ENCODE data around the gene CENATAC. TPM values are rescaled to one million over a fixed set of nuclear protein-coding genes. Genes with fewer than 3 reads are reported as not detected.
A peak's percentile ranks its signal among the peaks of the same experiment; 100 is the strongest.
"Not testable (repeated sequence)": the region's sequence is repeated elsewhere in the genome, so short reads cannot be mapped to it uniquely, and the experiment has no call there.

Gene CENATAC
- total and polyA plus RNA-seq, 2 experiments from 2014 or later = 31.7 to 34.5 TPM

DNA sequence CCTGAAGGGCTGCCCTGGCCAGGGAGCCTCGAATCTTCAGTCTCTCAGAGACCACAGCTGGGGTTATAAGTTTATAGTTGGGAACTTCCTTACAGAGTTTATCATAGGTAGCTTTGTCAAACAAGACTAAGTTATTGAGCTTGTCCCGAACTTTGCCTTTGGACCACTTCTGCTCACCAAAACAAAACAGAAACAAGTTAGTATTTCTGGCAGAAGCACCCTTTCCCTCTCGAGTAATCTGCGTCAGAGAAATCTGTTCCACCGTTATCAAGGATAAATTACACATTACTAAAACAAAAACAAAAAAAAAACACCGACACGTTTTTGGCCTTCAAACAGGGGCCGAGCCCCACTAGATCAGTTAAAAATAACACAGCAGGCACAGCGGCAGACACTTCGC lies 19.4 kb downstream of the CENATAC start:
- Histone ChIP-seq H4K20me1 (replicated peaks; ENCODE audit: insufficient read depth) (peaks cover 28% of the 10 kb centered on the region), H3K4me3 (peak overlapping the region; percentile 88), H3K4me1 (ENCODE audit: insufficient read depth) (peaks cover 21% of the 10 kb centered on the region; the same call in 1 of the 2 replicates), H3K4me2 (peak overlapping the region; percentile 100), H3K27ac (ENCODE audit: low read depth) (peak overlapping the region; percentile 87; the same call in 1 of the 2 replicates), H3K79me2 (replicated peaks; ENCODE audit: insufficient read depth) (peaks cover 61% of the 10 kb centered on the region), H3F3A (replicated peaks; ENCODE audit: low read depth) (peaks cover 57% of the 10 kb centered on the region), H3K36me3 (ENCODE audit: insufficient read depth) (peaks cover 58% of the 10 kb centered on the region)
- H3K9me3 Mint-ChIP-seq; H3K4me1 Mint-ChIP-seq; ATAC-seq; H3K27me3 ChIP-seq (ENCODE audit: insufficient read depth); H2AFZ ChIP-seq; H3K9me2 ChIP-seq (ENCODE audit: insufficient read depth); DNase-seq (ENCODE audit: low spot score); H3K27me3 Mint-ChIP-seq (ENCODE audit: insufficient read depth, low read depth, poor library complexity): not testable (repeated sequence)
- Mint-ChIP-seq H3K36me3 (ENCODE audit: low read depth) (peaks cover 82% of the 10 kb centered on the region), H3K4me3 (peak overlapping the region; percentile 99), H3K27ac (peak overlapping the region; percentile 99)

DNA sequence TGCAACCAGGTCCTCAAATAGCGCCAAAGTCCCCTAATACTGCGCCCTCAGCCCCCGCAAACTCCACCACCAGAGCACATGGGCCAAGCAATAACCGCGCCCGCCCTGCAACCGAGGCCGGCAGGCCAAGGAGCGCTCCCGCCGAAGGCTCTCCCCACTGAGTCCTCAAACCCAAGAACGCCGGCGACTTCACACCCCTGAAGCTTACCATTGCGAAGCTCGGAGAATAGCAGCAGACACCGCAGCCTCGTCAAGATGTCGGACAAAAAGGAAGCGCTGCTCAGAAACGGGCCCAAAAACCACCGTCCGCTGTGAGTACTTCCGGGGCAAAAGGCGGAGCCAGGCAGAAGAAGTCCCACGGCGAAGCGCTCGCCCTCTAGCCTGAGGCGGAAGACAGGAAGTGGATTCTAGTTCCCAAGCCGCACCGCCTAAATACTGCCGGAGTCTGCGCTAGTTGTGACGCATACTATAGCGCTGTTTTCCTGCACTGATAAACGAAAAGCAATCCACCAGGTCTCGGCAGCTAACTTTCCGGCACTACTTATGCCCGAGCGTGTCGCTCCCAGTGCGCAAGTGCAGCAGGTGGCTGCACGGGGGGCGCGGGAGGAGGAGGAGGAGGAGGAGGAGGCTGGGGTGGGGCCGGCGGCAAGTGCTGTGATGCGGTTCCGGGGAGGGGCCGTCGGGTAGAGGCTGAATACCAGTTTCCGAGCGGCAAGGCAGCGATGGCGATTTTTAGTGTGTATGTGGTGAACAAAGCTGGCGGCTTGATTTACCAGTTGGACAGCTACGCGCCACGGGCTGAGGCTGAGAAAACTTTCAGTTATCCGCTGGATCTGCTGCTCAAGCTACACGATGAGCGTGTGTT lies 20.4 kb downstream of the CENATAC start, which contains the start of the genes RPS25 and TRAPPC4:
Gene RPS25 (minus strand): TSS at position 270 of the 865 bp plus-strand sequence. CDS start 59 bp downstream, at position 211.
Gene TRAPPC4 (plus strand): TSS at position 693 of the 865 bp plus-strand sequence. CDS start 30 bp downstream, at position 723.
- Histone ChIP-seq H4K20me1 (replicated peaks; ENCODE audit: insufficient read depth) (peaks cover 24% of the 10 kb centered on the region), H3F3A (replicated peaks; ENCODE audit: low read depth) (peaks cover 52% of the 10 kb centered on the region), H2AFZ (peak within 1 kb of the TSS; percentile 93; the same call in 1 of the 2 replicates), H3K27ac (ENCODE audit: low read depth) (peak within 1 kb of the TSS; percentile 87), H3K27me3 (ENCODE audit: insufficient read depth) (no peaks in the 10 kb centered on the region), H3K4me1 (ENCODE audit: insufficient read depth) (peaks cover 21% of the 10 kb centered on the region; the same call in 1 of the 2 replicates), H3K36me3 (ENCODE audit: insufficient read depth) (peaks cover 62% of the 10 kb centered on the region), H3K4me3 (peak within 1 kb of the TSS; percentile 88), H3K4me2 (peak within 1 kb of the TSS; percentile 100), H3K79me2 (replicated peaks; ENCODE audit: insufficient read depth) (peaks cover 61% of the 10 kb centered on the region), H3K9me2 (ENCODE audit: insufficient read depth) (no peaks in the 10 kb centered on the region)
- Mint-ChIP-seq H3K27ac (peak within 1 kb of the TSS; percentile 99), H3K27me3 (ENCODE audit: insufficient read depth, low read depth, poor library complexity) (peaks cover 8% of the 10 kb centered on the region), H3K4me3 (peak within 1 kb of the TSS; percentile 99), H3K4me1 (peaks cover 6% of the 10 kb centered on the region; the same call in 2 of the 3 replicates), H3K36me3 (ENCODE audit: low read depth) (peaks cover 77% of the 10 kb centered on the region), H3K9me3 (peaks cover 3% of the 10 kb centered on the region; the same call in 1 of the 3 replicates)
- DNase-seq (ENCODE audit: low spot score) = peak; percentile 99
- peak; percentile 89 for ATAC-seq
- TF ChIP-seq ZNF331 (CRISPR knock-in tag; IDR thresholded peaks at IDR 0.05; ENCODE audit: low read depth) (no peak), CREB1 (CRISPR knock-in tag; IDR thresholded peaks at IDR 0.05; ENCODE audit: low read depth) (peak; percentile 79), JUNB (IDR thresholded peaks at IDR 0.05; ENCODE audit: unreplicated experiment) (no peak), STAT1 (IDR thresholded peaks at IDR 0.05; ENCODE audit: unreplicated experiment) (no peak), EZH2phosphoT487 (IDR thresholded peaks at IDR 0.05; ENCODE audit: unreplicated experiment) (no peak), ZNF114 (CRISPR knock-in tag; IDR thresholded peaks at IDR 0.05) (no peak), POLR2AphosphoS5 (IDR thresholded peaks at IDR 0.05; ENCODE audit: low read depth) (peak; percentile 92)
- TF ChIP-seq, protein P1, sequence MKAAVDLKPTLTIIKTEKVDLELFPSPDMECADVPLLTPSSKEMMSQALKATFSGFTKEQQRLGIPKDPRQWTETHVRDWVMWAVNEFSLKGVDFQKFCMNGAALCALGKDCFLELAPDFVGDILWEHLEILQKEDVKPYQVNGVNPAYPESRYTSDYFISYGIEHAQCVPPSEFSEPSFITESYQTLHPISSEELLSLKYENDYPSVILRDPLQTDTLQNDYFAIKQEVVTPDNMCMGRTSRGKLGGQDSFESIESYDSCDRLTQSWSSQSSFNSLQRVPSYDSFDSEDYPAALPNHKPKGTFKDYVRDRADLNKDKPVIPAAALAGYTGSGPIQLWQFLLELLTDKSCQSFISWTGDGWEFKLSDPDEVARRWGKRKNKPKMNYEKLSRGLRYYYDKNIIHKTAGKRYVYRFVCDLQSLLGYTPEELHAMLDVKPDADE (IDR thresholded peaks at IDR 0.05) = peak; percentile 87
- TF ChIP-seq, protein P2, sequence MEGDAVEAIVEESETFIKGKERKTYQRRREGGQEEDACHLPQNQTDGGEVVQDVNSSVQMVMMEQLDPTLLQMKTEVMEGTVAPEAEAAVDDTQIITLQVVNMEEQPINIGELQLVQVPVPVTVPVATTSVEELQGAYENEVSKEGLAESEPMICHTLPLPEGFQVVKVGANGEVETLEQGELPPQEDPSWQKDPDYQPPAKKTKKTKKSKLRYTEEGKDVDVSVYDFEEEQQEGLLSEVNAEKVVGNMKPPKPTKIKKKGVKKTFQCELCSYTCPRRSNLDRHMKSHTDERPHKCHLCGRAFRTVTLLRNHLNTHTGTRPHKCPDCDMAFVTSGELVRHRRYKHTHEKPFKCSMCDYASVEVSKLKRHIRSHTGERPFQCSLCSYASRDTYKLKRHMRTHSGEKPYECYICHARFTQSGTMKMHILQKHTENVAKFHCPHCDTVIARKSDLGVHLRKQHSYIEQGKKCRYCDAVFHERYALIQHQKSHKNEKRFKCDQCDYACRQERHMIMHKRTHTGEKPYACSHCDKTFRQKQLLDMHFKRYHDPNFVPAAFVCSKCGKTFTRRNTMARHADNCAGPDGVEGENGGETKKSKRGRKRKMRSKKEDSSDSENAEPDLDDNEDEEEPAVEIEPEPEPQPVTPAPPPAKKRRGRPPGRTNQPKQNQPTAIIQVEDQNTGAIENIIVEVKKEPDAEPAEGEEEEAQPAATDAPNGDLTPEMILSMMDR (conservative IDR thresholded peaks at IDR 0.05; ENCODE audit: low read depth in 2 of 2) = no peak
- TF ChIP-seq, protein P3, sequence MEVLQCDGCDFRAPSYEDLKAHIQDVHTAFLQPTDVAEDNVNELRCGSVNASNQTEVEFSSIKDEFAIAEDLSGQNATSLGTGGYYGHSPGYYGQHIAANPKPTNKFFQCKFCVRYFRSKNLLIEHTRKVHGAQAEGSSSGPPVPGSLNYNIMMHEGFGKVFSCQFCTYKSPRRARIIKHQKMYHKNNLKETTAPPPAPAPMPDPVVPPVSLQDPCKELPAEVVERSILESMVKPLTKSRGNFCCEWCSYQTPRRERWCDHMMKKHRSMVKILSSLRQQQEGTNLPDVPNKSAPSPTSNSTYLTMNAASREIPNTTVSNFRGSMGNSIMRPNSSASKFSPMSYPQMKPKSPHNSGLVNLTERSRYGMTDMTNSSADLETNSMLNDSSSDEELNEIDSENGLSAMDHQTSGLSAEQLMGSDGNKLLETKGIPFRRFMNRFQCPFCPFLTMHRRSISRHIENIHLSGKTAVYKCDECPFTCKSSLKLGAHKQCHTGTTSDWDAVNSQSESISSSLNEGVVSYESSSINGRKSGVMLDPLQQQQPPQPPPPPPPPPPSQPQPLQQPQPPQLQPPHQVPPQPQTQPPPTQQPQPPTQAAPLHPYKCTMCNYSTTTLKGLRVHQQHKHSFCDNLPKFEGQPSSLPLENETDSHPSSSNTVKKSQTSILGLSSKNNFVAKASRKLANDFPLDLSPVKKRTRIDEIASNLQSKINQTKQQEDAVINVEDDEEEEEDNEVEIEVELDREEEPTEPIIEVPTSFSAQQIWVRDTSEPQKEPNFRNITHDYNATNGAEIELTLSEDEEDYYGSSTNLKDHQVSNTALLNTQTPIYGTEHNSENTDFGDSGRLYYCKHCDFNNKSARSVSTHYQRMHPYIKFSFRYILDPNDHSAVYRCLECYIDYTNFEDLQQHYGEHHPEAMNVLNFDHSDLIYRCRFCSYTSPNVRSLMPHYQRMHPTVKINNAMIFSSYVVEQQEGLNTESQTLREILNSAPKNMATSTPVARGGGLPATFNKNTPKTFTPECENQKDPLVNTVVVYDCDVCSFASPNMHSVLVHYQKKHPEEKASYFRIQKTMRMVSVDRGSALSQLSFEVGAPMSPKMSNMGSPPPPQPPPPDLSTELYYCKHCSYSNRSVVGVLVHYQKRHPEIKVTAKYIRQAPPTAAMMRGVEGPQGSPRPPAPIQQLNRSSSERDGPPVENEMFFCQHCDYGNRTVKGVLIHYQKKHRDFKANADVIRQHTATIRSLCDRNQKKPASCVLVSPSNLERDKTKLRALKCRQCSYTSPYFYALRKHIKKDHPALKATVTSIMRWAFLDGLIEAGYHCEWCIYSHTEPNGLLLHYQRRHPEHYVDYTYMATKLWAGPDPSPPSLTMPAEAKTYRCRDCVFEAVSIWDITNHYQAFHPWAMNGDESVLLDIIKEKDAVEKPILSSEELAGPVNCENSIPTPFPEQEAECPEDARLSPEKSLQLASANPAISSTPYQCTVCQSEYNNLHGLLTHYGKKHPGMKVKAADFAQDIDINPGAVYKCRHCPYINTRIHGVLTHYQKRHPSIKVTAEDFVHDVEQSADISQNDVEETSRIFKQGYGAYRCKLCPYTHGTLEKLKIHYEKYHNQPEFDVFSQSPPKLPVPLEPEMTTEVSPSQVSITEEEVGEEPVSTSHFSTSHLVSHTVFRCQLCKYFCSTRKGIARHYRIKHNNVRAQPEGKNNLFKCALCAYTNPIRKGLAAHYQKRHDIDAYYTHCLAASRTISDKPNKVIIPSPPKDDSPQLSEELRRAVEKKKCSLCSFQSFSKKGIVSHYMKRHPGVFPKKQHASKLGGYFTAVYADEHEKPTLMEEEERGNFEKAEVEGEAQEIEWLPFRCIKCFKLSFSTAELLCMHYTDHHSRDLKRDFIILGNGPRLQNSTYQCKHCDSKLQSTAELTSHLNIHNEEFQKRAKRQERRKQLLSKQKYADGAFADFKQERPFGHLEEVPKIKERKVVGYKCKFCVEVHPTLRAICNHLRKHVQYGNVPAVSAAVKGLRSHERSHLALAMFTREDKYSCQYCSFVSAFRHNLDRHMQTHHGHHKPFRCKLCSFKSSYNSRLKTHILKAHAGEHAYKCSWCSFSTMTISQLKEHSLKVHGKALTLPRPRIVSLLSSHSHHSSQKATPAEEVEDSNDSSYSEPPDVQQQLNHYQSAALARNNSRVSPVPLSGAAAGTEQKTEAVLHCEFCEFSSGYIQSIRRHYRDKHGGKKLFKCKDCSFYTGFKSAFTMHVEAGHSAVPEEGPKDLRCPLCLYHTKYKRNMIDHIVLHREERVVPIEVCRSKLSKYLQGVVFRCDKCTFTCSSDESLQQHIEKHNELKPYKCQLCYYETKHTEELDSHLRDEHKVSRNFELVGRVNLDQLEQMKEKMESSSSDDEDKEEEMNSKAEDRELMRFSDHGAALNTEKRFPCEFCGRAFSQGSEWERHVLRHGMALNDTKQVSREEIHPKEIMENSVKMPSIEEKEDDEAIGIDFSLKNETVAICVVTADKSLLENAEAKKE (CRISPR knock-in tag; IDR thresholded peaks at IDR 0.05) = no peak

Data from GM23338 (cell line).